Measurements from ENCODE around the gene PLGRKT.

Gene PLGRKT

DNA sequence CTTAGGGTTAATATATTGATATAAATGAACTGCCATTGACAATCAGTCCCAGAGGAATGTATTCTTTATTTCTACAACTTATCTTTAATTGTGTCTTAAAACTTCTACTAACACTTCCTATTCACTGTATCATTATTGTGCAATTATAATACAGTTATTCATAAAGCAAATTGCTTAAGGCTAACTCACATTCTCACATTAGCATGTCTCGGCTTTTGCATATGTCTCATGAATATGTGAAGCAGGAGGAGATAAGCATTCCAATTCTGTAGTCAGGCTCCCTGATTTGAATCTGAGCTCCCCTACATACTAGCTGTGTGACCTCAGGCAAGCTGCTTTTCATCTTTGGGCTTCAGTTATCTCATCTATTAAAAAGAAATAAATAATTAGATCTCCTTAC, 45.4 kb downstream of the PLGRKT start:
- Histone ChIP-seq H3K4me2 (ENCODE audit: low read length) (no peak overlapping the region), H3K27ac (ENCODE audit: low read depth, low read length) (no peak overlapping the region), H4K91ac (ENCODE audit: low read depth, low read length) (no peak overlapping the region), H3K79me1 (ENCODE audit: low read length) (peaks cover 4% of the 10 kb centered on the region), H3K9ac (ENCODE audit: low read length) (no peak overlapping the region), H3K4me3 (ENCODE audit: low read depth, low read length) (no peak overlapping the region), H2AFZ (ENCODE audit: insufficient read depth, low read length, poor library complexity) (no peak overlapping the region), H4K12ac (ENCODE audit: low read depth, low read length) (no peak overlapping the region), H2AK5ac (ENCODE audit: low read length) (no peak overlapping the region), H3K4ac (ENCODE audit: low read depth, low read length) (no peak overlapping the region), H3K23ac (ENCODE audit: low read length) (no peak overlapping the region), H4K8ac (ENCODE audit: low read depth, low read length) (no peak overlapping the region), H3K4me1 (ENCODE audit: control insufficient read depth in 1 of 2, insufficient read depth in 2 of 2, low read length in 2 of 2) (peaks cover 2 to 8% of the 10 kb centered on the region in 2 experiments), H3K14ac (ENCODE audit: low read length) (no peak overlapping the region), H3K36me3 (ENCODE audit: control insufficient read depth in 1 of 2, insufficient read depth in 2 of 2, low read length in 2 of 2) (no peaks in the 10 kb centered on the region), H3K9me3 (ENCODE audit: insufficient read depth, low read depth, low read length) (no peaks in the 10 kb centered on the region), H2BK120ac (ENCODE audit: insufficient read depth, low read length, poor library complexity) (no peak overlapping the region), H3K27me3 (ENCODE audit: insufficient read depth, low read length) (no peaks in the 10 kb centered on the region), H2BK12ac (ENCODE audit: low read length) (no peak overlapping the region), H2BK5ac (ENCODE audit: low read depth, low read length, poor library complexity) (no peak overlapping the region), H3K18ac (ENCODE audit: low read length) (no peak overlapping the region), H3K79me2 (ENCODE audit: control insufficient read depth, insufficient read depth, low read length, poor library complexity) (no peaks in the 10 kb centered on the region)
- DNase-seq = no peak
- WGBS (ENCODE audit: extremely low coverage, insufficient coverage, insufficient read length) = no CpG with 5 or more reads among the region's 1 CpG

DNA sequence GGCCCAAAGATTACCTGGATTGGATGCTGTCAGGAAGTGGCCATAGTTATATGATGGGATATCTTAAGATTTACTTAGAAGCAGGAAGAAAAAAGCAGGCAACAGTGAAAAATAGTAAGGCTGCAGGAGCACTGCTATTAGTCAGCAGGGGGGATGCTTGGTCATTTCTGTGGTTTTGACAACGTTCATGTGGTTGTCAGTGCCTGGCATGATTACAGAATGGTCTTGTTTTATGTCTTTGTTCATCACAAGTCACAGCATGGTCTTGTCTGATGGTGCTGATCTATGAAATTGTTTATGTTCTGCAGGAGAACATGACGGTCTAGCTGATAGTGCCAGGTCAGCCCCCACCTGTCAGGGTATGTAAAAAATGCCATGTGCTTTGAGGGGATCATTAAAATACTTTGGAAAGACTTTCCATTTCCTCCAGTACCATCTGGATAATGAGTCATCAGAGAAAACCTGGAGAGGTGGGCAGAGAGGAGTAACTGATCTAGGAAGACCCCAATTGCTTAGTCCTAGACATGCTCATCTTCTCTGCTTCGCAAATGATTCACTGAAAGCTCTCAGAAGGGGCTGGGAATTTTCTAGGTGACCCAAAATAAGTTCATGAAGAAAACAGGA, 48.5 kb downstream of the PLGRKT start:
- Histone ChIP-seq H3K18ac (ENCODE audit: low read length) (no peak overlapping the region), H3K79me2 (ENCODE audit: control insufficient read depth, insufficient read depth, low read length, poor library complexity) (no peaks in the 10 kb centered on the region), H4K12ac (ENCODE audit: low read depth, low read length) (no peak overlapping the region), H3K27me3 (ENCODE audit: insufficient read depth, low read length) (no peaks in the 10 kb centered on the region), H3K4me2 (ENCODE audit: low read length) (no peak overlapping the region), H3K14ac (ENCODE audit: low read length) (no peak overlapping the region), H4K8ac (ENCODE audit: low read depth, low read length) (no peak overlapping the region), H3K4me3 (ENCODE audit: low read depth, low read length) (no peak overlapping the region), H2AFZ (ENCODE audit: insufficient read depth, low read length, poor library complexity) (no peak overlapping the region), H2BK12ac (ENCODE audit: low read length) (no peak overlapping the region), H3K23ac (ENCODE audit: low read length) (no peak overlapping the region), H4K91ac (ENCODE audit: low read depth, low read length) (no peak overlapping the region), H3K4ac (ENCODE audit: low read depth, low read length) (no peak overlapping the region), H3K27ac (ENCODE audit: low read depth, low read length) (no peak overlapping the region), H3K9ac (ENCODE audit: low read length) (no peak overlapping the region), H2AK5ac (ENCODE audit: low read length) (no peak overlapping the region), H3K36me3 (ENCODE audit: control insufficient read depth in 1 of 2, insufficient read depth in 2 of 2, low read length in 2 of 2) (no peaks in the 10 kb centered on the region), H2BK120ac (ENCODE audit: insufficient read depth, low read length, poor library complexity) (no peak overlapping the region), H2BK5ac (ENCODE audit: low read depth, low read length, poor library complexity) (no peak overlapping the region), H3K9me3 (ENCODE audit: insufficient read depth, low read depth, low read length) (no peaks in the 10 kb centered on the region), H3K79me1 (ENCODE audit: low read length) (peaks cover 6% of the 10 kb centered on the region), H3K4me1 (ENCODE audit: control insufficient read depth in 1 of 2, insufficient read depth in 2 of 2, low read length in 2 of 2) (peaks cover 2 to 8% of the 10 kb centered on the region in 2 experiments)
- no peak for DNase-seq
- no CpG with 5 or more reads among the region's 3 CpGs for WGBS (ENCODE audit: extremely low coverage, insufficient coverage, insufficient read length)

DNA sequence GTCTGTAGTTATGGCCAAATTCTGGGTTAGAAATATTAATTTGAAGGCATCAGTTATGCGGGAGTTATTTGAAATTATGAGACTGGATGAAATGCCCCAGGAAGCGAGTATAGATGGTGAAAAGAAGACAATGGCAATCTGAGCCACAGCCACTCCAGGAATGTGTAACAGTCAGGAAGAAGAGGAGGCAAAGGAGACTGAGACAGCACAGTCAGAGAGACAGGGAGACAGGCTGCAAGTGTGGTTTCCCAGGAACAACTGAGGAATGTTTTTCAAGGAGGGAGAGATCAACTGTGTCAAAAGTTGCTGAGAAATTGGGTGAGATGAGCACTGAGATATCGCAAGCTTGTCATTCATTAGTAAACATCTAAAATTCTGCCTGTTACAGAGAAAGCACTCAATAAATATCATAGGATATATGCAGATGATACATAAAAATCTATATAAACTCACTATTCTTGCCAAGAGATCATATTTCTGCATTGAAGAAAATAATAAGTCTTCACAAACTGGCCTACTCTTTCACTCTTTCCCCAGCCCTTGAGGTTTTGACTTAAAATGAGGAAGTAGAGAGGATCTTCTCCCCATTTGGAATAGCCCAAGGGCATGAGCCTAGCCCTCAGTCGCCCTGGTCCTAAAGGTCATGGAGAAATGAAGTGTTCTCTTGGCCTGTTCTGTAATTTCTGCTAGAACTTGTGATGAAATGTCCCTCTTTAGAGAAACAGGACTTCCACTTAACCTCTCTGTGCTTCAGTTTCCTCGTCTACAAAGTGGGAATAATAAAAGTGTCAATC, 49.5 kb downstream of the PLGRKT start:
- Histone ChIP-seq H2AFZ (ENCODE audit: insufficient read depth, low read length, poor library complexity) (no peak overlapping the region), H3K9ac (ENCODE audit: low read length) (no peak overlapping the region), H3K4me2 (ENCODE audit: low read length) (no peak overlapping the region), H3K79me1 (ENCODE audit: low read length) (peaks cover 6% of the 10 kb centered on the region), H3K18ac (ENCODE audit: low read length) (no peak overlapping the region), H3K27me3 (ENCODE audit: insufficient read depth, low read length) (no peaks in the 10 kb centered on the region), H3K14ac (ENCODE audit: low read length) (no peak overlapping the region), H2BK12ac (ENCODE audit: low read length) (no peak overlapping the region), H2BK5ac (ENCODE audit: low read depth, low read length, poor library complexity) (no peak overlapping the region), H4K91ac (ENCODE audit: low read depth, low read length) (no peak overlapping the region), H2BK120ac (ENCODE audit: insufficient read depth, low read length, poor library complexity) (no peak overlapping the region), H3K27ac (ENCODE audit: low read depth, low read length) (no peak overlapping the region), H3K9me3 (ENCODE audit: insufficient read depth, low read depth, low read length) (no peaks in the 10 kb centered on the region), H3K4ac (ENCODE audit: low read depth, low read length) (no peak overlapping the region), H2AK5ac (ENCODE audit: low read length) (no peak overlapping the region), H3K79me2 (ENCODE audit: control insufficient read depth, insufficient read depth, low read length, poor library complexity) (no peaks in the 10 kb centered on the region), H3K4me1 (ENCODE audit: control insufficient read depth in 1 of 2, insufficient read depth in 2 of 2, low read length in 2 of 2) (peaks cover 2 to 8% of the 10 kb centered on the region in 2 experiments), H3K36me3 (ENCODE audit: control insufficient read depth in 1 of 2, insufficient read depth in 2 of 2, low read length in 2 of 2) (no peaks in the 10 kb centered on the region), H4K12ac (ENCODE audit: low read depth, low read length) (no peak overlapping the region), H3K23ac (ENCODE audit: low read length) (no peak overlapping the region), H4K8ac (ENCODE audit: low read depth, low read length) (no peak overlapping the region), H3K4me3 (ENCODE audit: low read depth, low read length) (no peak overlapping the region)
- WGBS (ENCODE audit: extremely low coverage, insufficient coverage, insufficient read length) = no CpG with 5 or more reads among the region's 5 CpGs
- DNase-seq = no peak

DNA sequence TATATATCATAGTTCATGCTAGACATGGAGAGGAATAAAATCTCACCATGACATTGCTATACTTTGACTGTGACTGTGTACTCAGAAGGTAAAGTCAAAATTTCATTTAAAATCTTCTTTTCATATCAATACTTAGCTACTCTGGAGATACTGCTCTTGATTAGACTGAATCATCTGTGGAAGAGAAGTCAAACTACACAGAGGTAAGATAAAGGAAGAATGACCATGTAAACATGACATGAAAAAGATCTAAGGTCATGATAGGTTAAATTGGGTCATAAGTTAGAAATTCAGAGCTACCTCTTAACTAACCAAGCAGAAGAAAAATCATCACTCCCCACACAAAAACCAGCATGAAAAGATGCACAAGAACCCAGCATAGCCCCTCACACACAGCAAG, 53.3 kb downstream of the PLGRKT start:
- no peak overlapping the region for H3K9ac ChIP-seq (ENCODE audit: low read length)
- H4K91ac ChIP-seq (ENCODE audit: low read depth, low read length) = no peak overlapping the region
- H3K9me3 ChIP-seq (ENCODE audit: insufficient read depth, low read depth, low read length) = no peaks in the 10 kb centered on the region
- H3K23ac ChIP-seq (ENCODE audit: low read length) = no peak overlapping the region
- no peak overlapping the region for H2BK120ac ChIP-seq (ENCODE audit: insufficient read depth, low read length, poor library complexity)
- H3K4ac ChIP-seq (ENCODE audit: low read depth, low read length) = no peak overlapping the region
- peaks cover 4% of the 10 kb centered on the region for H3K79me1 ChIP-seq (ENCODE audit: low read length)
- H2BK5ac ChIP-seq (ENCODE audit: low read depth, low read length, poor library complexity) = no peak overlapping the region
- no peak for DNase-seq
- no peak overlapping the region for H3K18ac ChIP-seq (ENCODE audit: low read length)
- H3K27ac ChIP-seq (ENCODE audit: low read depth, low read length) = no peak overlapping the region
- H2BK12ac ChIP-seq (ENCODE audit: low read length) = no peak overlapping the region
- H3K4me1 ChIP-seq (ENCODE audit: control insufficient read depth in 1 of 2, insufficient read depth in 2 of 2, low read length in 2 of 2) = peaks cover 2 to 8% of the 10 kb centered on the region in 2 experiments
- no peaks in the 10 kb centered on the region for H3K79me2 ChIP-seq (ENCODE audit: control insufficient read depth, insufficient read depth, low read length, poor library complexity)
- no peaks in the 10 kb centered on the region for H3K27me3 ChIP-seq (ENCODE audit: insufficient read depth, low read length)
- no peak overlapping the region for H3K14ac ChIP-seq (ENCODE audit: low read length)
- no peak overlapping the region for H4K12ac ChIP-seq (ENCODE audit: low read depth, low read length)
- no peaks in the 10 kb centered on the region for H3K36me3 ChIP-seq (ENCODE audit: control insufficient read depth in 1 of 2, insufficient read depth in 2 of 2, low read length in 2 of 2)
- H2AFZ ChIP-seq (ENCODE audit: insufficient read depth, low read length, poor library complexity) = no peak overlapping the region
- no peak overlapping the region for H4K8ac ChIP-seq (ENCODE audit: low read depth, low read length)
- no peak overlapping the region for H2AK5ac ChIP-seq (ENCODE audit: low read length)
- no peak overlapping the region for H3K4me3 ChIP-seq (ENCODE audit: low read depth, low read length)
- no peak overlapping the region for H3K4me2 ChIP-seq (ENCODE audit: low read length)

Measured in trophoblast cell (in vitro differentiated cells and primary cell).